Measurements from ENCODE around the gene RHOF.

The RHOF gene

GRCh38 chr12:121793440-121793837, at the start of gene RHOF:
Gene RHOF (minus strand): TSS chr12:121793688. CDS start chr12:121793633, 55 bp downstream.
- in situ Hi-C loops (cut with MboI; ENCODE audit: low sequenced_read_pairs): no loop called here

- in situ Hi-C loops (cut with MboI; ENCODE audit: low sequenced_read_pairs): no loop called here
Measured at GRCh38 chr12:121839993-121840761, 46.7 kb upstream of the RHOF start.

- in situ Hi-C loops (cut with MboI; ENCODE audit: low sequenced_read_pairs): no loop called here
Measured at GRCh38 chr12:121839106-121839992, 45.9 kb upstream of the RHOF start.

GRCh38 chr12:121838126-121838525, 44.6 kb upstream of the RHOF start:
- in situ Hi-C loops (cut with MboI; ENCODE audit: low sequenced_read_pairs): no loop called here

GRCh38 chr12:121837680-121838079, 44.2 kb upstream of the RHOF start:
- in situ Hi-C loops (cut with MboI; ENCODE audit: low sequenced_read_pairs): no loop called here

GRCh38 chr12:121831571-121832245, 38.2 kb upstream of the RHOF start:
- in situ Hi-C loops (cut with MboI; ENCODE audit: low sequenced_read_pairs): no loop called here

GRCh38 chr12:121830588-121831265, 37.2 kb upstream of the RHOF start:
- in situ Hi-C loops (cut with MboI; ENCODE audit: low sequenced_read_pairs): no loop called here

GRCh38 chr12:121830134-121830533, 36.6 kb upstream of the RHOF start:
- in situ Hi-C loops (cut with MboI; ENCODE audit: low sequenced_read_pairs): no loop called here

- in situ Hi-C loops (cut with MboI; ENCODE audit: low sequenced_read_pairs): no loop called here
Measured at GRCh38 chr12:121829250-121829918, 35.9 kb upstream of the RHOF start.

- in situ Hi-C loops (cut with MboI; ENCODE audit: low sequenced_read_pairs): no loop called here
Measured at GRCh38 chr12:121828826-121829225, 35.3 kb upstream of the RHOF start.

- in situ Hi-C loops (cut with MboI; ENCODE audit: low sequenced_read_pairs): no loop called here
Measured at GRCh38 chr12:121828306-121828705, 34.8 kb upstream of the RHOF start.

- in situ Hi-C loops (cut with MboI; ENCODE audit: low sequenced_read_pairs): no loop called here
Measured at GRCh38 chr12:121827351-121828099, 34.0 kb upstream of the RHOF start.

GRCh38 chr12:121826318-121827150, 33.0 kb upstream of the RHOF start:
- in situ Hi-C loops (cut with MboI; ENCODE audit: low sequenced_read_pairs): no loop called here

GRCh38 chr12:121825041-121825523, 31.6 kb upstream of the RHOF start:
- in situ Hi-C loops (cut with MboI; ENCODE audit: low sequenced_read_pairs): no loop called here

- in situ Hi-C loops (cut with MboI; ENCODE audit: low sequenced_read_pairs): no loop called here
Measured at GRCh38 chr12:121823727-121824115, 30.2 kb upstream of the RHOF start.

GRCh38 chr12:121823101-121823726, 29.7 kb upstream of the RHOF start:
- in situ Hi-C loops (cut with MboI; ENCODE audit: low sequenced_read_pairs): no loop called here

GRCh38 chr12:121822393-121823100, 29.1 kb upstream of the RHOF start:
- in situ Hi-C loops (cut with MboI; ENCODE audit: low sequenced_read_pairs): no loop called here

All from hTERT RPE-1 (cell line).